IMR-90 (cell line): Measurements from ENCODE around the gene PLXNA1. TPM values are rescaled to one million over a fixed set of nuclear protein-coding genes. Genes with fewer than 3 reads are reported as not detected.

Experiments
- ATAC-seq: fragments of 200-7000 bp; cut with Tn5 transposase; 2 replicates; pipeline ENCODE4 v1.9.1; 2020; ENCODE audit warnings: low read depth, mild to moderate bottlenecking, moderate library complexity
- BruUV-seq: library from RNA; stranded (reverse); fragments of 400-500 nt; replicated peaks from 2 replicates; lab custom pipeline; 2021; lab: Mats Ljungman, UMichigan
- CTCF ChIA-PET: fragments of 300-600 bp; formaldehyde crosslinking; extraction: SDS; loops from one replicate; lab custom pipeline; 2021; ENCODE audit warnings: antibody characterized with exemption; lab: Yijun Ruan, JAX
- POLR2A ChIA-PET: fragments of 300-600 bp; sonication (Branson Sonifier 250); formaldehyde crosslinking; loops from one replicate; lab custom pipeline; 2022; ENCODE audit warnings: antibody characterized with exemption; ENCODE audit not compliant: unreplicated experiment; lab: Charles Lee
- DNase-seq: peaks from one replicate; pipeline ENCODE4 v3.0.0; 2013
- H2AFZ ChIP-seq: replicated peaks from 2 replicates; pipeline ENCODE3; 2013; ENCODE audit warnings: low read length, mild to moderate bottlenecking; ENCODE audit not compliant: poor library complexity
- H2AK5ac ChIP-seq: 2 replicates; pipeline ENCODE4 v1.6.1; 2013; ENCODE audit warnings: low read depth, low read length, inconsistent platforms
- H2AK9ac ChIP-seq: replicated peaks from 2 replicates; pipeline ENCODE3; 2013; ENCODE audit warnings: mild to moderate bottlenecking, low read depth, low read length, moderate library complexity; ENCODE audit not compliant: poor library complexity
- H2BK120ac ChIP-seq: 2 replicates; pipeline ENCODE4 v1.6.1; 2013; ENCODE audit warnings: low read depth, low read length, inconsistent platforms
- H2BK15ac ChIP-seq: 3 replicates; pipeline ENCODE4 v1.6.1; 2013; ENCODE audit warnings: low read depth, low read length, inconsistent platforms
- H2BK20ac ChIP-seq: 2 replicates; pipeline ENCODE4 v1.6.1; 2013; ENCODE audit warnings: low read depth, mild to moderate bottlenecking, inconsistent platforms, low read length, moderate library complexity
- H2BK5ac ChIP-seq: 2 replicates; pipeline ENCODE4 v1.6.1; 2013; ENCODE audit warnings: mild to moderate bottlenecking, low read depth, low read length, inconsistent platforms; ENCODE audit not compliant: poor library complexity, severe bottlenecking
- H3K14ac ChIP-seq: replicated peaks from 2 replicates; pipeline ENCODE4 v1.6.1; 2013; ENCODE audit warnings: low read depth, low read length, inconsistent platforms
- H3K18ac ChIP-seq: 2 replicates; pipeline ENCODE4 v1.6.1; 2013; ENCODE audit warnings: low read depth, low read length, control low read depth
- H3K23ac ChIP-seq: 2 replicates; pipeline ENCODE4 v1.6.1; 2013; ENCODE audit warnings: low read depth, low read length, inconsistent platforms
- H3K27ac ChIP-seq: 2 replicates; pipeline ENCODE4 v1.5.1; 2013; ENCODE audit warnings: mild to moderate bottlenecking, control low read depth, low read length; ENCODE audit not compliant: insufficient read depth
- H3K27me3 ChIP-seq: 2 replicates; pipeline ENCODE4 v1.6.1; 2013; ENCODE audit warnings: low read length; ENCODE audit not compliant: control insufficient read depth, insufficient read depth
- H3K36me3 ChIP-seq: 2 replicates; pipeline ENCODE4 v1.6.1; 2013; ENCODE audit warnings: low read length, mixed read lengths; ENCODE audit not compliant: control insufficient read depth, insufficient read depth
- H3K4ac ChIP-seq: 2 replicates; pipeline ENCODE4 v1.6.1; 2013; ENCODE audit warnings: low read depth, low read length, inconsistent platforms
- H3K4me1 ChIP-seq: 2 replicates; pipeline ENCODE4 v1.6.1; 2013; ENCODE audit warnings: low read length, mixed read lengths; ENCODE audit not compliant: control insufficient read depth, insufficient read depth
- H3K4me2 ChIP-seq: 2 replicates; pipeline ENCODE4 v1.6.1; 2013; ENCODE audit warnings: low read depth, mild to moderate bottlenecking, control low read depth, low read length, moderate library complexity
- H3K4me3 ChIP-seq: 2 replicates; pipeline ENCODE4 v1.5.1; 2013; ENCODE audit warnings: low read depth, mild to moderate bottlenecking, control low read depth, low read length, moderate library complexity; ENCODE audit not compliant: insufficient read depth
- H3K56ac ChIP-seq: 2 replicates; pipeline ENCODE4 v1.6.1; 2013; ENCODE audit warnings: low read length, inconsistent platforms; ENCODE audit not compliant: insufficient read depth; ENCODE audit errors: extremely low read depth
- H3K79me1 ChIP-seq, 2 experiments: 2 replicates each; pipeline ENCODE4 v1.6.1; 2013; ENCODE audit warnings: low read length in 2 of 2, inconsistent platforms in 1 of 2, low read depth in 1 of 2
- H3K9ac ChIP-seq: 2 replicates; pipeline ENCODE4 v1.6.1; 2013; ENCODE audit warnings: low read depth, low read length, control low read depth
- H3K9me1 ChIP-seq: 2 replicates; pipeline ENCODE4 v1.6.1; 2013; ENCODE audit warnings: low read length, inconsistent platforms; ENCODE audit not compliant: insufficient read depth
- H3K9me3 ChIP-seq: 2 replicates; pipeline ENCODE4 v1.6.1; 2013; ENCODE audit warnings: low read length; ENCODE audit not compliant: control insufficient read depth, insufficient read depth
- H4K20me1 ChIP-seq: 2 replicates; pipeline ENCODE4 v1.6.1; 2013; ENCODE audit warnings: low read length, inconsistent platforms; ENCODE audit not compliant: insufficient read depth
- H4K5ac ChIP-seq: 2 replicates; pipeline ENCODE4 v1.6.1; 2013; ENCODE audit warnings: mild to moderate bottlenecking, low read depth, low read length, control low read depth
- H4K8ac ChIP-seq, 2 experiments: 2 replicates each; pipeline ENCODE4 v1.6.1; 2013; ENCODE audit warnings: low read depth in 2 of 2, low read length in 2 of 2, control low read depth in 1 of 2, inconsistent platforms in 1 of 2
- H4K91ac ChIP-seq: 2 replicates; pipeline ENCODE4 v1.6.1; 2013; ENCODE audit warnings: low read depth, low read length, inconsistent platforms; ENCODE audit not compliant: insufficient read depth
- ELK1 ChIP-seq: fragments of 150-350 bp; IDR thresholded peaks from 2 replicates; pipeline ENCODE4 v1.6.1; 2016; ENCODE audit warnings: low read depth, mild to moderate bottlenecking, low read length, moderate library complexity, borderline replicate concordance
- MAZ ChIP-seq: IDR thresholded peaks from 2 replicates; pipeline ENCODE4 v1.6.1; 2012; ENCODE audit warnings: low read depth, mild to moderate bottlenecking, low read length, improper control_type of control experiment, moderate library complexity, borderline replicate concordance
- MXI1 ChIP-seq: IDR thresholded peaks from 2 replicates; pipeline ENCODE4 v1.6.1; 2012; ENCODE audit warnings: low read depth, mild to moderate bottlenecking, low read length, moderate library complexity, borderline replicate concordance
- USF2 ChIP-seq: fragments of 150-350 bp; IDR thresholded peaks from 2 replicates; pipeline ENCODE4 v1.6.1; 2017; ENCODE audit warnings: mild to moderate bottlenecking, antibody characterized with exemption, low read length, low read depth
- WGBS, 2 experiments: methylation state at CpG; one replicate each; pipeline versions ENCODE4 v1.1.5 to v1.1.7; 2013; ENCODE audit warnings: missing lambda C conversion rate in 2 of 2; ENCODE audit not compliant: insufficient read length in 1 of 2; ENCODE audit errors: extremely low coverage in 2 of 2; 5-methylcytosine and 5-hydroxymethylcytosine counted together
- dilution Hi-C: fragments of 300-500 bp; cut with HindIII; formaldehyde crosslinking; loops from one replicate; pipeline ENCODE4 v1.14.3; 2018; ENCODE audit warnings: low sequenced_read_pairs; ENCODE audit not compliant: unreplicated experiment
- in situ Hi-C: fragments of 300-500 bp; cut with MboI; formaldehyde crosslinking; loops from 3 replicates; pipeline ENCODE4 v1.14.3; 2019; ENCODE audit warnings: low sequenced_read_pairs, inconsistent platforms, mixed read lengths
- intact Hi-C: fragments of 100-400 bp; cut with micrococcal nuclease; formaldehyde crosslinking; loops from 2 replicates; pipeline ENCODE4 v1.10.0; 2022
- polyA plus RNA-seq, 3 experiments: library from polyadenylated mRNA; depleted of rRNA; stranded (reverse); fragments of >200 nt; gene quantifications; 2 replicates each; pipeline ENCODE4 v1.2.3, GENCODE V29; 2012; ENCODE audit warnings: low replicate concordance in 1 of 3
- total RNA-seq: library from RNA; depleted of rRNA; stranded (reverse); fragments of >200 nt; gene quantifications from 2 replicates; pipeline ENCODE4 v1.2.3, GENCODE V29; 2012

Gene PLXNA1
- total and polyA plus RNA-seq, 2 of the 4 experiments (the other 2 are of a cell fraction) = 13.6 to 49.4 TPM

- no TSS peak for BruUV-seq
- no peaks in the 10 kb centered on the region for H3K79me1 ChIP-seq
- H3K4me2 ChIP-seq = no peak overlapping the region
- H2BK120ac ChIP-seq = no peak overlapping the region
- H3K4ac ChIP-seq = no peak overlapping the region
- in situ Hi-C loops (no loop called here), dilution Hi-C loops (no loop called here), intact Hi-C loops (no loop called here)
- H3K14ac ChIP-seq = no peak overlapping the region
- H4K5ac ChIP-seq = no peak overlapping the region
- no peaks in the 10 kb centered on the region for H3K36me3 ChIP-seq
- H3K9me1 ChIP-seq = 0 out of 2 replicates have a peak, but pooled peaks cover 4% of the 10 kb centered on the region
- DNase-seq = peak; percentile 25
- WGBS, 2 experiments = 85% methylated on average over 6 of the region's 10 CpGs; no CpG with 5 or more reads in 1 of the 2 experiments
- no peaks in the 10 kb centered on the region for H3K27me3 ChIP-seq
- no peak overlapping the region for H4K91ac ChIP-seq
- no peak overlapping the region for H2AFZ ChIP-seq
- H4K8ac ChIP-seq = no peak overlapping the region
- no peak overlapping the region for H3K18ac ChIP-seq
- no peak overlapping the region for H3K23ac ChIP-seq
- H3K56ac ChIP-seq = no peak overlapping the region
- H4K20me1 ChIP-seq = no peaks in the 10 kb centered on the region
- H3K9ac ChIP-seq = no peak overlapping the region
- no peak overlapping the region for H3K27ac ChIP-seq
- H2AK9ac ChIP-seq = no peak overlapping the region
- ChIA-PET CTCF (no interaction called here), POLR2A (no interaction called here)
- H2AK5ac ChIP-seq = no peak overlapping the region
- no peak; the same call in 1 of the 2 replicates for ATAC-seq
- no peak overlapping the region for H3K4me3 ChIP-seq
- no peak overlapping the region for H2BK15ac ChIP-seq
- no peak overlapping the region for H2BK5ac ChIP-seq
- no peaks in the 10 kb centered on the region for H3K9me3 ChIP-seq
- no peak overlapping the region for H2BK20ac ChIP-seq
- no peak for TF ChIP-seq ELK1
- TF ChIP-seq MXI1 = no peak
- TF ChIP-seq USF2 = no peak
- TF ChIP-seq MAZ = no peak
- H3K4me1 ChIP-seq = no peaks in the 10 kb centered on the region
Observed at GRCh38 chr3:126954141-126954842, 28.6 kb upstream of the PLXNA1 start.
